Parathyroid adenoma (tissue), 2 donors: ENCODE measurements around the gene HIKESHI.

Experiments used
- H2AFZ ChIP-seq: fragments of 300-600 bp; sonication (generic); one replicate; pipeline ENCODE4 v1.7.0; 2017; ENCODE audit warnings: antibody characterized with exemption, mild to moderate bottlenecking
- H3K27ac ChIP-seq: fragments of 300-600 bp; sonication (generic); one replicate; pipeline ENCODE4 v1.7.0; 2017
- H3K27me3 ChIP-seq: fragments of 300-600 bp; sonication (generic); one replicate; pipeline ENCODE4 v1.7.0; 2017; ENCODE audit warnings: low read length; ENCODE audit not compliant: control insufficient read depth, insufficient read depth
- H3K36me3 ChIP-seq: fragments of 300-600 bp; sonication (generic); one replicate; pipeline ENCODE4 v1.7.0; 2017; ENCODE audit warnings: low read length; ENCODE audit not compliant: control insufficient read depth, insufficient read depth
- H3K4me1 ChIP-seq: fragments of 300-600 bp; sonication (generic); one replicate; pipeline ENCODE4 v1.7.0; 2017; ENCODE audit warnings: control low read depth
- H3K4me2 ChIP-seq: fragments of 300-600 bp; sonication (generic); one replicate; pipeline ENCODE4 v1.7.0; 2017; ENCODE audit warnings: low read length
- H3K4me3 ChIP-seq: fragments of 300-600 bp; sonication (generic); one replicate; pipeline ENCODE4 v1.7.0; 2017; ENCODE audit warnings: low read depth, low read length
- H3K79me2 ChIP-seq: fragments of 300-600 bp; sonication (generic); one replicate; pipeline ENCODE4 v1.7.0; 2017; ENCODE audit warnings: control low read depth
- H3K9ac ChIP-seq: fragments of 300-600 bp; sonication (generic); one replicate; pipeline ENCODE4 v1.7.0; 2017; ENCODE audit warnings: mild to moderate bottlenecking
- H3K9me3 ChIP-seq: fragments of 300-600 bp; sonication (generic); one replicate; pipeline ENCODE4 v1.7.0; 2017; ENCODE audit warnings: low read length; ENCODE audit not compliant: control insufficient read depth
- CTCF ChIP-seq: fragments of 300-600 bp; sonication (generic); IDR thresholded peaks from one replicate; pipeline ENCODE4 v1.7.0; 2017; ENCODE audit warnings: antibody characterized with exemption, mild to moderate bottlenecking
- donor health status: primary hyperparathyroidism.

HIKESHI gene

GRCh38 chr11:86374069-86374468 is 72.0 kb downstream of the HIKESHI start:
- H3K4me3 ChIP-seq: no peak overlapping the region
- H3K4me2 ChIP-seq: no peak overlapping the region
- H3K79me2 ChIP-seq: no peaks in the 10 kb centered on the region
- H3K9ac ChIP-seq: no peak overlapping the region
- no peaks in the 10 kb centered on the region for H3K36me3 ChIP-seq
- no peaks in the 10 kb centered on the region for H3K9me3 ChIP-seq
- H2AFZ ChIP-seq: no peak overlapping the region
- H3K4me1 ChIP-seq: no peaks in the 10 kb centered on the region
- H3K27ac ChIP-seq: no peak overlapping the region
- no peaks in the 10 kb centered on the region for H3K27me3 ChIP-seq
- no peak for TF ChIP-seq CTCF

- Histone ChIP-seq H3K9me3 (no peaks in the 10 kb centered on the region), H3K27me3 (no peaks in the 10 kb centered on the region), H3K27ac (no peak within 1 kb of the TSS), H3K4me1 (no peaks in the 10 kb centered on the region), H3K9ac (no peak within 1 kb of the TSS), H3K4me3 (no peak within 1 kb of the TSS), H2AFZ (no peak within 1 kb of the TSS), H3K36me3 (no peaks in the 10 kb centered on the region), H3K79me2 (no peaks in the 10 kb centered on the region), H3K4me2 (no peak within 1 kb of the TSS)
- no peak for TF ChIP-seq CTCF
These were observed 72.5 kb downstream of the HIKESHI start, which contains the start of gene CCDC81 for GRCh38 chr11:86374586-86374985. Gene CCDC81 (plus strand): TSS chr11:86374887. CDS start chr11:86375164, 277 bp downstream.

- no peak for TF ChIP-seq CTCF
- Histone ChIP-seq H3K4me3 (no peak overlapping the region), H3K4me1 (no peaks in the 10 kb centered on the region), H3K36me3 (no peaks in the 10 kb centered on the region), H3K9ac (no peak overlapping the region), H2AFZ (no peak overlapping the region), H3K79me2 (no peaks in the 10 kb centered on the region), H3K27me3 (no peaks in the 10 kb centered on the region), H3K9me3 (no peaks in the 10 kb centered on the region), H3K4me2 (no peak overlapping the region), H3K27ac (no peak overlapping the region)
These were observed 75.9 kb downstream of the HIKESHI start for GRCh38 chr11:86377972-86378371.

GRCh38 chr11:86380295-86381059 is 78.4 kb downstream of the HIKESHI start:
- no peak for TF ChIP-seq CTCF
- Histone ChIP-seq H2AFZ (no peak overlapping the region), H3K9me3 (no peaks in the 10 kb centered on the region), H3K4me1 (no peaks in the 10 kb centered on the region), H3K9ac (no peak overlapping the region), H3K36me3 (no peaks in the 10 kb centered on the region), H3K4me2 (no peak overlapping the region), H3K4me3 (no peak overlapping the region), H3K79me2 (no peaks in the 10 kb centered on the region), H3K27me3 (no peaks in the 10 kb centered on the region), H3K27ac (no peak overlapping the region)
